Measurements from ENCODE around the gene IRAK1.

The IRAK1 gene

GRCh38 chrX:154040863-154041262 is 21.2 kb upstream of the IRAK1 start:
- DNase-seq (ENCODE audit: low spot score) (no peak), FAIRE-seq (no peak)

DNA sequence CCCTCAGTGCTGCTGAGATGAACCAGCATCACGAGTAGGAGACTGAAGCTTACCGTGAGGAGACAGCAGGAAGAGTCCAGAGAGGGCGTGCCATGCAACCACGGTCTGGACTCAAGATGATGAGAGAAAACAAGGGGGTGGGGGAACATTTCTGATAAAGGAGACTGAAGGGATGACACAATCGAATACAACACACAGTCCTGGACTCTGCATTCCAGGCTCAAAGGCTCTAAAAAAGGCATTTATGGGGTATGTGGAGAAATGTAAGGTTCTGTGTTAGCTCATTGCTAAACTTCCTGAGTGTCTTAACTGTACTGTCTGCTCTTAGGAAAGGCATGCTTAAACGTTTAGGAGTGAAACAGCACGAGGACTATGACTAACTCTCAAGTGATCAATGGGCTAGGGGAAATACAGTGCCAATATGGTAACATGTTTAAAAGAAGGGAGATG is 20.6 kb upstream of the IRAK1 start:
- FAIRE-seq = no peak
- no peak for DNase-seq (ENCODE audit: low spot score)

DNA sequence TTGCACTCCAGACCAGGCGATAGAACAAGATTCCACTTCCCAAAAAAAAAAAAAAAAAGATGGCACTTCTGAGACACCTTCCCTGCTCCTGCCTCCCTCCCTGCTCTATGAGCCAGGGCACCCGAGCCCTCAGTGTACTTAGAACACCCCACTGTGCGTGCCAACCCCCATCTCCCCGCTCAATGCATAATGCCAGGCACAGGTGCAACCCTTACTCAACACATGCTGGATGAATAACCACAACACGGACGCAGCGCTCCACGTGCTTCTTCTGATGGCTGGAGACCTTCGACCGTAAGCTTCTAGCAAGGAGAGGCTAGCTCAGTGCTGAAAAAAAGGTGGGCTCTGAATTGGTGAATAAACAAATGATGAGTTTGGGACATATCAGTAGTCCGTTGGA is 19.9 kb upstream of the IRAK1 start:
- DNase-seq (ENCODE audit: low spot score) = no peak
- no peak for FAIRE-seq

DNA sequence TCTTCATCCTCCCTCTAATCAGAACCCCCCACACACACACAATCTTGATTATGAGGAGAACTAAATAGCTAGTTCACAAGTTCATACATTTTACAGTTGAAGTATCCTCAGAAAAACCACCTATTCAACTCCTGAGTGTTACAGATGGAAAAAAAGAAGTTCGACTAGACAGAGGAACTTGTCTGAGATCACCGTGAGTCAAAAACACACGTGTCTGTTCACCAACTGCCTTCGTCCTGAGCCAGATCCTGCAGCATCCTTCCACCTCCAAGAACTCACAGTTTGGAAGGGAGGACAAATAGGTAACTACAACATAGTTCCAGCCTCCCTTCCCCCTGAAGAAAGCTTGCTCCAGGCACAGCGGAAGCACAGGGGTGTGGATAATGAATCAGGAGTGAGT is 19.0 kb upstream of the IRAK1 start:
- DNase-seq (ENCODE audit: low spot score) = no peak
- no peak for FAIRE-seq

DNA sequence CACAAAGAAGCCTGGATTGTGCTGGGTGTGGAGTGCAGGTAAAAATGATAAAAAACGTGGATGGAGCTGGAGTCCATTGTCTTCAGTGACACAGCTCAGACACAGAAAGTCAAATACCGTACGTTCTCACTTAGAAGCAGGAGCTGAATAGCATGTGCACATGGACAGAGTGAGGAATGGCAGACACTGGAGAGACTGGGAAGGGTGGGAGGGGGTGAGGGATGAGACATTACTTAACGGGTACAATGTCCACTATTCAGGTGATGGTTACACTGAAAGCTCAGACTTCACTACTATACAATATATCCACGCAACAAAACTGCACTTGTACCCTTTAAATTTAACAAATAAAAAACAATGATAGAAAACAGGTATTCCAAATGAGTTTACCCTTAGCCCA is 18.1 kb upstream of the IRAK1 start:
- FAIRE-seq = no peak
- no peak for DNase-seq (ENCODE audit: low spot score)

DNA sequence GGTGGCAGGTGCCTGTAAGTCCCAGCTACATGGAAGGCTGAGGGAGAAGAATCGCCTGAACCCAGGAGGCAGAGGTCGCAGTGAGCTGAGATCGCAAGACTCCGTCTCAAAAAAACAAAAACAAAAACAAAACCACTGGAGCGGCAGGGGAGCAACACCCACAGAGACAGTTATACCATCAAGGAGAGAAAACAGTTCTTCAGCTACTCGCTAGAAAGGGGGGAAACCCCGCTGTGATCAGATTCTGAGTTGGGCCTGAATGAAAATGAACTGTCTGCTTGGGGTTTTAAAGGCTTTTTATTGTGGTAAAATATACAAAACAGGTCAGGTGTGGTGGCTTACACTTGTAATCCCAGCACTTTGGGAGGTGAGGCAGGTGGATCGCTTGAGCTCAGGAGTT is 16.8 kb upstream of the IRAK1 start:
- no peak for FAIRE-seq
- no peak for DNase-seq (ENCODE audit: low spot score)

- FAIRE-seq (no peak), DNase-seq (ENCODE audit: low spot score) (no peak)
These were observed 14.1 kb upstream of the IRAK1 start for GRCh38 chrX:154033848-154034247.

DNA sequence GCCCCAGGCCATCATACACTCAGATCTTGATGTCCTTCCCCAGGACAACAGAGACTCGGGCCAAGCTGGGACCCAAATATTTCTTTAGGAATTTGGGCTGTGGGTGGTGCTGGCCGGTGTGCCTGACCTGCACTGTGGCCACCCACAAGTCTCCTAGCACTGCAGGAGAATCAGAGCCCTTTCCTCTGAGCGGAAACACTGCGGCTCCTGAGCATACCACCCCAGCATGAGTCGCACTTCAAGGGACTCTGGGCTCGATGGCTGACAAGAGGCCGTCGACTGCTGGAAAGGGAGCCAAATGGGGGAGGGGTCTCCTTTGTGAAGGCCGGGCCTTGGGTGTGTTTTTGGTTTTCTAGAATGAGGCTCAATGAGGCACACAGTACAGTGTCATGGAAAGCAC is 13.0 kb upstream of the IRAK1 start:
- FAIRE-seq = no peak
- DNase-seq (ENCODE audit: low spot score) = no peak

DNA sequence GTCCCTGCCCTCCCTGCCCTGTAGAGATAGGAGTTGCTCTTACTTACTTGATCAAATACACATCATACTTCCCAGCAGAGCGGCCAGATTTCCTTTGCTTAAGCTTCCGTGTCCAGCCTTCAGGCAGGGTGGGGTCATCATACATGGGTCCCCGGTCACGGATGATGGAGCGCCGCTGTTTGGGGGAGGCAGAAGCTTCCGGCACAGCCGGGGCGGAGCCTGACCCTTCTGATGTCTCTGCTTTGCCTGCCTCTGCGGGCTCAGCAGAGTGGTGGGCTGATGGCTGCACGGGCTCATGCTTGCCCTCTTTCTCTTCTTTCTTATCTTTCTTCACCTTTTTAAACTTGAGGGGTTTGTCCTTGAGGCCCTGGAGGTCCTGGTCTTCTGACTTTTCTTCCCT is 12.5 kb upstream of the IRAK1 start:
- no peak for FAIRE-seq

DNA sequence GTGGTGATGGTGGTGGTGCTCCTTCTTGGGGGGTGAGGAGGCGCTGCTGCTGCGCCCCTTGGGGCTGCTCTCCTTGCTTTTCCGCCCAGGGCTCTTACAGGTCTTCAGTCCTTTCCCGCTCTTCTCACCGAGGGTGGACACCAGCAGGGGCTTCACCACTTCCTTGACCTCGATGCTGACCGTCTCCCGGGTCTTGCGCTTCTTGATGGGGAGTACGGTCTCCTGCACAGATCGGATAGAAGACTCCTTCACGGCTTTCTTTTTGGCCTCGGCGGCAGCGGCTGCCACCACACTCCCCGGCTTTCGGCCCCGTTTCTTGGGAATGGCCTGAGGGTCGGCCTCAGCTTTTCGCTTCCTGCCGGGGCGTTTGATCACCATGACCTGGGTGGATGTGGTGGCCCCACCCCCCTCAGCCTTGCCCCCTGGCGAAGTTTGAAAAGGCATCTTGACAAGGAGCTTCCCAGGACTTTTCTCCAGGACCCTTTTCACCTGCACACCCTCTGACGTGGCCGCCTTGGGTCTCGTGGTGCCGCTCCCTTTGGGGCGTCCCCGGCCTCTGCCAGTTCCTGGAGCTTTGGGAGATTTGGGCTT is 11.1 kb upstream of the IRAK1 start:
- FAIRE-seq (no peak), DNase-seq (ENCODE audit: low spot score) (no peak)

More for the DNA sequence above, 12.5 kb upstream of the IRAK1 start:
- DNase-seq (ENCODE audit: low spot score) = no peak

DNA sequence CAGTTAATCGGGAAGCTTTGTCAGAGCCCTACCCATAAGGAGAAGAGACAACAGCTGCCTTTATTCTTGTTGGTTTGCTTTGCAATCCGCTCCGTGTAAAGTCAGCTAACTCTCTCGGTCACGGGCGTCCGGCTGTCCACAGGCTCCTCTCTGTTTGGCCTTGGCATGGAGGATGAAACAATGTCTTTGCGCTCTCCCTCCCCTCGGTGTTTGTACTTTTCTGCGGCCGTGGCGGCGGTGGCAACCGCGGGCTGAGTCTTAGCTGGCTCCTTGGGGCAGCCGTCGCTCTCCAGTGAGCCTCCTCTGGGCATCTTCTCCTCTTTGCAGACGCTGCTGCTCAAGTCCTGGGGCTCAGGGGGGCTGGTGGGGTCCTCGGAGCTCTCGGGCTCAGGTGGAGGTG is 10.6 kb upstream of the IRAK1 start:
- DNase-seq (ENCODE audit: low spot score) = no peak
- FAIRE-seq = no peak

- no peak for DNase-seq (ENCODE audit: low spot score)
- no peak for FAIRE-seq
These were observed 9.7 kb upstream of the IRAK1 start for GRCh38 chrX:154029439-154029838.

- FAIRE-seq (no peak), DNase-seq (ENCODE audit: low spot score) (no peak)
These were observed 8.9 kb upstream of the IRAK1 start for GRCh38 chrX:154028502-154029184.

DNA sequence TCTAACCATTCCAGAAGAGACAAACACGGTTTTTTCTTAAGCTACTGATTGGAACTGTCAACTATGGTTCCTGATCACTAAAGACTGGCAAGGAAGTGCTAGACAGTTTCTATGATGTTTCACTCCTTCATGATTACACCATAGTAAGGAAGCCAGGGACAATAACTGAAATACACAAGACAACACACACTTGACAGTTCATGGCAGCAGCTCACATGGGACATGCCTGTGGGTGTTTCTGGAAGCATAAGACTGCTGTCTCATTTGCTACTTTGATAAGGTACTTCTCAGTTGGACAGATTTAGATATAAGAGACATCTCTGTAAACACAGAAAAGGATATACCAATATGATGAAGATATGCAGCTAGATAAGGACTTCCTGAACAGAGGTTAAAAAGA is 8.3 kb upstream of the IRAK1 start:
- DNase-seq (ENCODE audit: low spot score) (no peak), FAIRE-seq (no peak)

GRCh38 chrX:154027022-154027402 is 7.3 kb upstream of the IRAK1 start:
- no peak for FAIRE-seq
- no peak for DNase-seq (ENCODE audit: low spot score)

- FAIRE-seq = no peak
- no peak for DNase-seq (ENCODE audit: low spot score)
These were observed 6.7 kb upstream of the IRAK1 start for GRCh38 chrX:154026136-154027021.

- no peak for DNase-seq (ENCODE audit: low spot score)
- FAIRE-seq = no peak
These were observed 5.5 kb upstream of the IRAK1 start for GRCh38 chrX:154025230-154025629.

DNA sequence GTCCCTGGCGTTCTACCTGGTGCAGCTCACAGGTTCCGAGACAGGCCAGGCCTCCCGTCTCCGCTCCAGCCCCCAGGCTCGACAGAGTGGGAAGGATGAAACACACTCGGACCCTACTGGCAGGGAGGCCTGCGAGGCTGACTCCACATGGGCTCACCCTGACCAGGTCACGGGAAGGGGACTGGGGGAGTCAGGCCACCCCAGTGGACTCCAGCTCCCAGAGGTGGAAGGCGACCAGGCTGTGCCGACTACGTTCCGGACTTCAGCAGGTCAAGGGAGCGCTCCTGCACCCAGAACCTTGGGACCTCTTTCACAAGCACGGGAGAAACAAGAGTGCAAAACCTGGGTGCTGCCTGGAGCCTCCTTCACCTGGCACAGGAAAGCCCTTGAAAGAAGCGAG is 4.6 kb upstream of the IRAK1 start:
- DNase-seq (ENCODE audit: low spot score) = no peak
- no peak for FAIRE-seq

- DNase-seq (ENCODE audit: low spot score) = no peak
- FAIRE-seq = no peak
These were observed 3.7 kb upstream of the IRAK1 start for GRCh38 chrX:154023276-154024000.

- DNase-seq (ENCODE audit: low spot score) = no peak
- FAIRE-seq = no peak
These were observed 2.4 kb upstream of the IRAK1 start for GRCh38 chrX:154022108-154022507.

DNA sequence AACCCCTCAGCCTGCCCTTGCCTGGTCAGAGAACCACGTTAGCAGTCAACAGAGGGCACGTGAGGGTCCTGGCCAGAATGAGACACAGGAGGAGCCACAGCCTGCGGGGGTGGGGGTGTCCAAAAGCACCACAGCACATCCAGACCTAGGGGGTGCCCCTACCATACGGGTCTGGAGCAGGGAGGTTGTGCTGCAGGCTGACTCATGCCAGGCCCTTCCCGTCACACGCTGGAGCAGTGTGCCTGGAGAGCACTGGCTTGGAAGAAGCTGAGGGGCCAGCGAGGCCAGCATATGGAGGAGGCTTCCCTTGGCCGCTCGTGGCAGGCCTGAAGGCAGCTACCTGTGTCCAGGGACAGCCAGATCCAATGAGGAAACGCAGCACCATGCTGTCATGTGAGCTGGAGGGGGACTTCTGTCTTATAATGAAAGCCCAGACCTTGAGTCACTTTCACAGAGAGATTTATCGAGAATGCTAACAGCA is 1.5 kb upstream of the IRAK1 start:
- FAIRE-seq = no peak
- DNase-seq (ENCODE audit: low spot score) = no peak
